Glutamatergic neuron (in vitro differentiated cells): Measurements from ENCODE around the gene RAMP1. TPM values are rescaled to one million over a fixed set of nuclear protein-coding genes. Genes with fewer than 3 reads are reported as not detected.

Source experiments
- DNase-seq: peaks from one replicate; pipeline ENCODE4 v3.0.0; 2022
- H3K27ac Mint-ChIP-seq: one replicate; pipeline ENCODE4 v1.8.0; 2020; ENCODE audit warnings: mild to moderate bottlenecking, mixed read lengths, inconsistent platforms; ENCODE audit not compliant: unreplicated experiment
- H3K27me3 Mint-ChIP-seq: one replicate; pipeline ENCODE4 v1.8.0; 2020; ENCODE audit warnings: mild to moderate bottlenecking, moderate library complexity, mixed read lengths, inconsistent platforms; ENCODE audit not compliant: unreplicated experiment
- H3K36me3 Mint-ChIP-seq: one replicate; pipeline ENCODE4 v1.8.0; 2020; ENCODE audit warnings: mild to moderate bottlenecking, mixed read lengths, inconsistent platforms; ENCODE audit not compliant: unreplicated experiment
- H3K4me1 Mint-ChIP-seq: one replicate; pipeline ENCODE4 v1.8.0; 2020; ENCODE audit warnings: mild to moderate bottlenecking, low read depth, mixed read lengths, inconsistent platforms; ENCODE audit not compliant: unreplicated experiment
- H3K4me3 Mint-ChIP-seq: one replicate; pipeline ENCODE4 v1.8.0; 2020; ENCODE audit warnings: mild to moderate bottlenecking, mixed read lengths, inconsistent platforms; ENCODE audit not compliant: unreplicated experiment
- H3K9me3 Mint-ChIP-seq: one replicate; pipeline ENCODE4 v1.8.0; 2020; ENCODE audit warnings: mild to moderate bottlenecking, moderate library complexity, mixed read lengths, inconsistent platforms; ENCODE audit not compliant: unreplicated experiment
- CTCF ChIP-seq: fragments of 200-600 bp; sonication (generic); IDR thresholded peaks from one replicate; pipeline ENCODE4 v1.5.0; 2021; ENCODE audit not compliant: partially characterized antibody, unreplicated experiment
- total RNA-seq: library from RNA; stranded (reverse); fragmentation: NEBNext Ultra II Directional; extraction: Animal tissue kit (Norgen Biotek cat#: 25700); gene quantifications from one replicate; pipeline ENCODE4 v1.2.1, GENCODE V29; 2021; ENCODE audit not compliant: unreplicated experiment

The RAMP1 gene
- total RNA-seq, 1 donor from 2014 or later, result 7.6 TPM

GRCh38 chr2:237927135-237927534 lies 67.7 kb downstream of the RAMP1 start:
- Mint-ChIP-seq H3K36me3 (peaks cover 14% of the 10 kb centered on the region), H3K27ac (no peak overlapping the region), H3K4me1 (peaks cover 2% of the 10 kb centered on the region), H3K4me3 (no peak overlapping the region), H3K9me3 (peaks cover 7% of the 10 kb centered on the region), H3K27me3 (peaks cover 8% of the 10 kb centered on the region)
- no peak for DNase-seq
- TF ChIP-seq CTCF, result no peak

GRCh38 chr2:237927986-237928385 lies 68.6 kb downstream of the RAMP1 start:
- Mint-ChIP-seq H3K36me3 (peaks cover 14% of the 10 kb centered on the region), H3K4me3 (no peak overlapping the region), H3K27ac (no peak overlapping the region), H3K27me3 (peaks cover 8% of the 10 kb centered on the region), H3K9me3 (peaks cover 7% of the 10 kb centered on the region), H3K4me1 (peaks cover 2% of the 10 kb centered on the region)
- no peak for TF ChIP-seq CTCF
- DNase-seq, result no peak

GRCh38 chr2:237929979-237930378 lies 70.6 kb downstream of the RAMP1 start:
- Mint-ChIP-seq H3K27ac (no peak overlapping the region), H3K4me1 (no peaks in the 10 kb centered on the region), H3K4me3 (no peak overlapping the region), H3K9me3 (peaks cover 7% of the 10 kb centered on the region), H3K27me3 (peaks cover 9% of the 10 kb centered on the region), H3K36me3 (peaks cover 10% of the 10 kb centered on the region)
- no peak for DNase-seq
- no peak for TF ChIP-seq CTCF

GRCh38 chr2:237931205-237931721 lies 71.8 kb downstream of the RAMP1 start:
- H3K9me3 Mint-ChIP-seq, result peaks cover 7% of the 10 kb centered on the region
- H3K27ac Mint-ChIP-seq, result no peak overlapping the region
- peaks cover 9% of the 10 kb centered on the region for H3K27me3 Mint-ChIP-seq
- peaks cover 6% of the 10 kb centered on the region for H3K4me1 Mint-ChIP-seq
- H3K4me3 Mint-ChIP-seq, result no peak overlapping the region
- TF ChIP-seq CTCF, result no peak
- DNase-seq, result no peak
- H3K36me3 Mint-ChIP-seq, result peaks cover 10% of the 10 kb centered on the region

- no peak for TF ChIP-seq CTCF
- H3K27me3 Mint-ChIP-seq, result peaks cover 9% of the 10 kb centered on the region
- H3K4me3 Mint-ChIP-seq, result no peak overlapping the region
- H3K9me3 Mint-ChIP-seq, result peaks cover 6% of the 10 kb centered on the region
- no peak overlapping the region for H3K27ac Mint-ChIP-seq
- peaks cover 6% of the 10 kb centered on the region for H3K4me1 Mint-ChIP-seq
- peaks cover 10% of the 10 kb centered on the region for H3K36me3 Mint-ChIP-seq
- no peak for DNase-seq
Observed at GRCh38 chr2:237932731-237933131, 73.3 kb downstream of the RAMP1 start.
